IMR-90 (cell line): ENCODE measurements around the gene PCID2. TPM values are rescaled to one million over a fixed set of nuclear protein-coding genes. Genes with fewer than 3 reads are reported as not detected.

Experiments used
- ATAC-seq: fragments of 200-7000 bp; cut with Tn5 transposase; 2 replicates; pipeline ENCODE4 v1.9.1; 2020; ENCODE audit warnings: low read depth, mild to moderate bottlenecking, moderate library complexity
- BruUV-seq: library from RNA; stranded (reverse); fragments of 400-500 nt; replicated peaks from 2 replicates; lab custom pipeline; 2021; lab: Mats Ljungman, UMichigan
- CTCF ChIA-PET: fragments of 300-600 bp; formaldehyde crosslinking; extraction: SDS; loops from one replicate; lab custom pipeline; 2021; ENCODE audit warnings: antibody characterized with exemption; lab: Yijun Ruan, JAX
- POLR2A ChIA-PET: fragments of 300-600 bp; sonication (Branson Sonifier 250); formaldehyde crosslinking; loops from one replicate; lab custom pipeline; 2022; ENCODE audit warnings: antibody characterized with exemption; ENCODE audit not compliant: unreplicated experiment; lab: Charles Lee
- DNase-seq: peaks from one replicate; pipeline ENCODE4 v3.0.0; 2013
- H2AFZ ChIP-seq: replicated peaks from 2 replicates; pipeline ENCODE3; 2013; ENCODE audit warnings: low read length, mild to moderate bottlenecking; ENCODE audit not compliant: poor library complexity
- H2AK5ac ChIP-seq: 2 replicates; pipeline ENCODE4 v1.6.1; 2013; ENCODE audit warnings: low read depth, low read length, inconsistent platforms
- H2AK9ac ChIP-seq: replicated peaks from 2 replicates; pipeline ENCODE3; 2013; ENCODE audit warnings: mild to moderate bottlenecking, low read depth, low read length, moderate library complexity; ENCODE audit not compliant: poor library complexity
- H2BK120ac ChIP-seq: 2 replicates; pipeline ENCODE4 v1.6.1; 2013; ENCODE audit warnings: low read depth, low read length, inconsistent platforms
- H2BK15ac ChIP-seq: 3 replicates; pipeline ENCODE4 v1.6.1; 2013; ENCODE audit warnings: low read depth, low read length, inconsistent platforms
- H2BK20ac ChIP-seq: 2 replicates; pipeline ENCODE4 v1.6.1; 2013; ENCODE audit warnings: low read depth, mild to moderate bottlenecking, inconsistent platforms, low read length, moderate library complexity
- H2BK5ac ChIP-seq: 2 replicates; pipeline ENCODE4 v1.6.1; 2013; ENCODE audit warnings: mild to moderate bottlenecking, low read depth, low read length, inconsistent platforms; ENCODE audit not compliant: poor library complexity, severe bottlenecking
- H3K14ac ChIP-seq: replicated peaks from 2 replicates; pipeline ENCODE4 v1.6.1; 2013; ENCODE audit warnings: low read depth, low read length, inconsistent platforms
- H3K18ac ChIP-seq: 2 replicates; pipeline ENCODE4 v1.6.1; 2013; ENCODE audit warnings: low read depth, low read length, control low read depth
- H3K23ac ChIP-seq: 2 replicates; pipeline ENCODE4 v1.6.1; 2013; ENCODE audit warnings: low read depth, low read length, inconsistent platforms
- H3K27ac ChIP-seq: 2 replicates; pipeline ENCODE4 v1.5.1; 2013; ENCODE audit warnings: mild to moderate bottlenecking, control low read depth, low read length; ENCODE audit not compliant: insufficient read depth
- H3K27me3 ChIP-seq: 2 replicates; pipeline ENCODE4 v1.6.1; 2013; ENCODE audit warnings: low read length; ENCODE audit not compliant: control insufficient read depth, insufficient read depth
- H3K36me3 ChIP-seq: 2 replicates; pipeline ENCODE4 v1.6.1; 2013; ENCODE audit warnings: low read length, mixed read lengths; ENCODE audit not compliant: control insufficient read depth, insufficient read depth
- H3K4ac ChIP-seq: 2 replicates; pipeline ENCODE4 v1.6.1; 2013; ENCODE audit warnings: low read depth, low read length, inconsistent platforms
- H3K4me1 ChIP-seq: 2 replicates; pipeline ENCODE4 v1.6.1; 2013; ENCODE audit warnings: low read length, mixed read lengths; ENCODE audit not compliant: control insufficient read depth, insufficient read depth
- H3K4me2 ChIP-seq: 2 replicates; pipeline ENCODE4 v1.6.1; 2013; ENCODE audit warnings: low read depth, mild to moderate bottlenecking, control low read depth, low read length, moderate library complexity
- H3K4me3 ChIP-seq: 2 replicates; pipeline ENCODE4 v1.5.1; 2013; ENCODE audit warnings: low read depth, mild to moderate bottlenecking, control low read depth, low read length, moderate library complexity; ENCODE audit not compliant: insufficient read depth
- H3K56ac ChIP-seq: 2 replicates; pipeline ENCODE4 v1.6.1; 2013; ENCODE audit warnings: low read length, inconsistent platforms; ENCODE audit not compliant: insufficient read depth; ENCODE audit errors: extremely low read depth
- H3K79me1 ChIP-seq, 2 experiments: 2 replicates each; pipeline ENCODE4 v1.6.1; 2013; ENCODE audit warnings: low read length in 2 of 2, inconsistent platforms in 1 of 2, low read depth in 1 of 2
- H3K9ac ChIP-seq: 2 replicates; pipeline ENCODE4 v1.6.1; 2013; ENCODE audit warnings: low read depth, low read length, control low read depth
- H3K9me1 ChIP-seq: 2 replicates; pipeline ENCODE4 v1.6.1; 2013; ENCODE audit warnings: low read length, inconsistent platforms; ENCODE audit not compliant: insufficient read depth
- H3K9me3 ChIP-seq: 2 replicates; pipeline ENCODE4 v1.6.1; 2013; ENCODE audit warnings: low read length; ENCODE audit not compliant: control insufficient read depth, insufficient read depth
- H4K20me1 ChIP-seq: 2 replicates; pipeline ENCODE4 v1.6.1; 2013; ENCODE audit warnings: low read length, inconsistent platforms; ENCODE audit not compliant: insufficient read depth
- H4K5ac ChIP-seq: 2 replicates; pipeline ENCODE4 v1.6.1; 2013; ENCODE audit warnings: mild to moderate bottlenecking, low read depth, low read length, control low read depth
- H4K8ac ChIP-seq, 2 experiments: 2 replicates each; pipeline ENCODE4 v1.6.1; 2013; ENCODE audit warnings: low read depth in 2 of 2, low read length in 2 of 2, control low read depth in 1 of 2, inconsistent platforms in 1 of 2
- H4K91ac ChIP-seq: 2 replicates; pipeline ENCODE4 v1.6.1; 2013; ENCODE audit warnings: low read depth, low read length, inconsistent platforms; ENCODE audit not compliant: insufficient read depth
- CHD1 ChIP-seq: IDR thresholded peaks from 2 replicates; pipeline ENCODE4 v1.6.1; 2012; ENCODE audit warnings: low read depth, low read length, improper control_type of control experiment
- ELK1 ChIP-seq: fragments of 150-350 bp; IDR thresholded peaks from 2 replicates; pipeline ENCODE4 v1.6.1; 2016; ENCODE audit warnings: low read depth, mild to moderate bottlenecking, low read length, moderate library complexity, borderline replicate concordance
- FOS ChIP-seq: fragments of 150-350 bp; IDR thresholded peaks from 2 replicates; pipeline ENCODE4 v1.6.1; 2016; ENCODE audit warnings: low read depth, low read length
- NFE2L2 ChIP-seq: fragments of 150-350 bp; IDR thresholded peaks from 2 replicates; pipeline ENCODE4 v1.6.1; 2016; ENCODE audit warnings: low read depth, mild to moderate bottlenecking, low read length
- RAD21 ChIP-seq: IDR thresholded peaks from 2 replicates; pipeline ENCODE4 v1.6.1; 2012; ENCODE audit warnings: low read length, improper control_type of control experiment
- RFX5 ChIP-seq: IDR thresholded peaks from 2 replicates; pipeline ENCODE4 v1.8.0; 2012; ENCODE audit warnings: low read depth, mild to moderate bottlenecking, low read length, moderate library complexity
- USF2 ChIP-seq: fragments of 150-350 bp; IDR thresholded peaks from 2 replicates; pipeline ENCODE4 v1.6.1; 2017; ENCODE audit warnings: mild to moderate bottlenecking, antibody characterized with exemption, low read length, low read depth
- WGBS, 2 experiments: methylation state at CpG; one replicate each; pipeline versions ENCODE4 v1.1.5 to v1.1.7; 2013; ENCODE audit warnings: missing lambda C conversion rate in 2 of 2; ENCODE audit not compliant: insufficient read length in 1 of 2; ENCODE audit errors: extremely low coverage in 2 of 2; 5-methylcytosine and 5-hydroxymethylcytosine counted together
- dilution Hi-C: fragments of 300-500 bp; cut with HindIII; formaldehyde crosslinking; loops from one replicate; pipeline ENCODE4 v1.14.3; 2018; ENCODE audit warnings: low sequenced_read_pairs; ENCODE audit not compliant: unreplicated experiment
- in situ Hi-C: fragments of 300-500 bp; cut with MboI; formaldehyde crosslinking; loops from 3 replicates; pipeline ENCODE4 v1.14.3; 2019; ENCODE audit warnings: low sequenced_read_pairs, inconsistent platforms, mixed read lengths
- intact Hi-C: fragments of 100-400 bp; cut with micrococcal nuclease; formaldehyde crosslinking; loops from 2 replicates; pipeline ENCODE4 v1.10.0; 2022
- polyA plus RNA-seq, 3 experiments: library from polyadenylated mRNA; depleted of rRNA; stranded (reverse); fragments of >200 nt; gene quantifications; 2 replicates each; pipeline ENCODE4 v1.2.3, GENCODE V29; 2012; ENCODE audit warnings: low replicate concordance in 1 of 3
- total RNA-seq: library from RNA; depleted of rRNA; stranded (reverse); fragments of >200 nt; gene quantifications from 2 replicates; pipeline ENCODE4 v1.2.3, GENCODE V29; 2012
- TF ChIP-seq, protein P1 (sequence below): conservative IDR thresholded peaks from 2 replicates; pipeline ENCODE4 v1.5.1; 2012; ENCODE audit warnings: mild to moderate bottlenecking, low read depth, low read length, improper control_type of control experiment

PCID2 gene
- total and polyA plus RNA-seq, 2 of the 4 experiments (the other 2 are of a cell fraction), result 83.5 to 90.9 TPM

- H3K14ac ChIP-seq, result 0 out of 2 replicates have a peak overlapping the region, but pooled peaks have one; percentile 30
- H4K5ac ChIP-seq, result no peak overlapping the region
- peaks cover 33% of the 10 kb centered on the region for H3K9me1 ChIP-seq
- no peak overlapping the region for H3K4me3 ChIP-seq
- 0 out of 3 replicates have a peak overlapping the region, but pooled peaks have one; percentile 42 for H2BK15ac ChIP-seq
- peak overlapping the region; percentile 56 for H4K91ac ChIP-seq
- CTCF ChIA-PET, result no interaction called here
- H3K4ac ChIP-seq, result peak overlapping the region; percentile 67
- peaks cover 16% of the 10 kb centered on the region for H3K36me3 ChIP-seq
- peak overlapping the region; percentile 89; the same call in 1 of the 2 replicates for H2AK5ac ChIP-seq
- H3K56ac ChIP-seq, result no peak overlapping the region
- H3K4me2 ChIP-seq, result no peak overlapping the region
- H3K9ac ChIP-seq, result no peak overlapping the region
- in situ Hi-C loops (no loop called here), dilution Hi-C loops (no loop called here), intact Hi-C loops (no loop called here)
- POLR2A ChIA-PET, result no interaction called here
- peaks cover 29% of the 10 kb centered on the region for H3K4me1 ChIP-seq
- H2AK9ac ChIP-seq, result peak overlapping the region; percentile 79
- H3K9me3 ChIP-seq, result no peaks in the 10 kb centered on the region
- peak overlapping the region; percentile 13 for H2AFZ ChIP-seq
- WGBS, 2 experiments, result 79% methylated on average over 2 of the region's 5 CpGs; no CpG with 5 or more reads in 1 of the 2 experiments
- no peak overlapping the region; the same call in 1 of the 2 replicates for H2BK20ac ChIP-seq
- peak overlapping the region; percentile 71; the same call in 1 of the 2 replicates for H3K23ac ChIP-seq
- no peak for DNase-seq
- H2BK120ac ChIP-seq, result peak overlapping the region; percentile 68; the same call in 1 of the 2 replicates
- no peaks in the 10 kb centered on the region for H3K27me3 ChIP-seq
- peak overlapping the region; percentile 75 for H2BK5ac ChIP-seq
- no peak for ATAC-seq
- no TSS peak for BruUV-seq
- H4K20me1 ChIP-seq, result peaks cover 32% of the 10 kb centered on the region
- no peak overlapping the region for H3K18ac ChIP-seq
- H4K8ac ChIP-seq, result peak overlapping the region in 1 of 2 experiments; percentile 47; a peak in 2 of 4 replicates
- TF ChIP-seq USF2 (no peak), ELK1 (no peak), NFE2L2 (no peak), RAD21 (no peak), FOS (no peak), RFX5 (no peak), CHD1 (no peak)
- TF ChIP-seq, protein P1, sequence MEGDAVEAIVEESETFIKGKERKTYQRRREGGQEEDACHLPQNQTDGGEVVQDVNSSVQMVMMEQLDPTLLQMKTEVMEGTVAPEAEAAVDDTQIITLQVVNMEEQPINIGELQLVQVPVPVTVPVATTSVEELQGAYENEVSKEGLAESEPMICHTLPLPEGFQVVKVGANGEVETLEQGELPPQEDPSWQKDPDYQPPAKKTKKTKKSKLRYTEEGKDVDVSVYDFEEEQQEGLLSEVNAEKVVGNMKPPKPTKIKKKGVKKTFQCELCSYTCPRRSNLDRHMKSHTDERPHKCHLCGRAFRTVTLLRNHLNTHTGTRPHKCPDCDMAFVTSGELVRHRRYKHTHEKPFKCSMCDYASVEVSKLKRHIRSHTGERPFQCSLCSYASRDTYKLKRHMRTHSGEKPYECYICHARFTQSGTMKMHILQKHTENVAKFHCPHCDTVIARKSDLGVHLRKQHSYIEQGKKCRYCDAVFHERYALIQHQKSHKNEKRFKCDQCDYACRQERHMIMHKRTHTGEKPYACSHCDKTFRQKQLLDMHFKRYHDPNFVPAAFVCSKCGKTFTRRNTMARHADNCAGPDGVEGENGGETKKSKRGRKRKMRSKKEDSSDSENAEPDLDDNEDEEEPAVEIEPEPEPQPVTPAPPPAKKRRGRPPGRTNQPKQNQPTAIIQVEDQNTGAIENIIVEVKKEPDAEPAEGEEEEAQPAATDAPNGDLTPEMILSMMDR, result no peak
- peaks cover 32 to 82% of the 10 kb centered on the region in 2 experiments; a peak in 3 of 4 replicates for H3K79me1 ChIP-seq
- peak overlapping the region; percentile 39; the same call in 1 of the 2 replicates for H3K27ac ChIP-seq
Measured at GRCh38 chr13:113204378-113204734, 4.1 kb downstream of the PCID2 start.
